Loucy (cell line): Measurements from ENCODE around the gene PRSS12.

Experiments
- EZH2phosphoT487 ChIP-seq: fragments of 200-600 bp; IDR thresholded peaks from 2 replicates; pipeline ENCODE4 v1.6.1; 2018; ENCODE audit warnings: antibody characterized with exemption, mild to moderate bottlenecking, moderate library complexity, borderline replicate concordance
- TF ChIP-seq, protein P1 (sequence below): fragments of 200-600 bp; sonication (generic); conservative IDR thresholded peaks from 2 replicates; pipeline ENCODE4 v1.5.1; 2014; ENCODE audit warnings: mild to moderate bottlenecking, antibody characterized with exemption, low read length

DNA sequence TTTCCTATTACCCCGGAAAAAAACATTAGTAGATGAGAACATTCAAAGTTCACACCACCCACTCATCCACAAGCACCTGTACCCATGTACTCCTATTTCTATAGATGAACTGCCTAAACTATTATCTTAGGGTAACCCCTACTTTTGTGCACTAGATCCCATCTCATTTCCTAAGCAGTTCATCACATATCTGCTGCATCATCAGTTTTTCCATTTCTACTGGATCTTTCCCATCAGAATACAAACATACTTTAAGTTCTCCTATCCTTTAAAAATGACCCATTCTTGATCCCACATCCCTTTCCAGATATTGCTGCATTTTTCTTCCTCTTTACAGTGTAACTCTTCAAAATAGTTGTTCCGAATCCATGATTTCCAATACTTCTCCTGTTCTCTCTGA, 81.0 kb downstream of the PRSS12 start:
- TF ChIP-seq, protein P1, sequence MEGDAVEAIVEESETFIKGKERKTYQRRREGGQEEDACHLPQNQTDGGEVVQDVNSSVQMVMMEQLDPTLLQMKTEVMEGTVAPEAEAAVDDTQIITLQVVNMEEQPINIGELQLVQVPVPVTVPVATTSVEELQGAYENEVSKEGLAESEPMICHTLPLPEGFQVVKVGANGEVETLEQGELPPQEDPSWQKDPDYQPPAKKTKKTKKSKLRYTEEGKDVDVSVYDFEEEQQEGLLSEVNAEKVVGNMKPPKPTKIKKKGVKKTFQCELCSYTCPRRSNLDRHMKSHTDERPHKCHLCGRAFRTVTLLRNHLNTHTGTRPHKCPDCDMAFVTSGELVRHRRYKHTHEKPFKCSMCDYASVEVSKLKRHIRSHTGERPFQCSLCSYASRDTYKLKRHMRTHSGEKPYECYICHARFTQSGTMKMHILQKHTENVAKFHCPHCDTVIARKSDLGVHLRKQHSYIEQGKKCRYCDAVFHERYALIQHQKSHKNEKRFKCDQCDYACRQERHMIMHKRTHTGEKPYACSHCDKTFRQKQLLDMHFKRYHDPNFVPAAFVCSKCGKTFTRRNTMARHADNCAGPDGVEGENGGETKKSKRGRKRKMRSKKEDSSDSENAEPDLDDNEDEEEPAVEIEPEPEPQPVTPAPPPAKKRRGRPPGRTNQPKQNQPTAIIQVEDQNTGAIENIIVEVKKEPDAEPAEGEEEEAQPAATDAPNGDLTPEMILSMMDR, result no peak
- no peak for TF ChIP-seq EZH2phosphoT487
